ENCODE results near the gene COL11A1.
"Not testable (repeated sequence)": the region's sequence is repeated elsewhere in the genome, so short reads cannot be mapped to it uniquely, and the experiment has no call there.

Gene COL11A1

GRCh38 chr1:103084181-103084580, 24.1 kb downstream of the COL11A1 start:
- no peak for DNase-seq (ENCODE audit: low read depth in 3 of 3, low spot score in 1 of 3)

GRCh38 chr1:103075316-103076000, 32.9 kb downstream of the COL11A1 start:
- no peak for DNase-seq (ENCODE audit: low read depth in 3 of 3, low spot score in 1 of 3)

GRCh38 chr1:103074224-103074623, 34.1 kb downstream of the COL11A1 start:
- DNase-seq (ENCODE audit: low read depth in 3 of 3, low spot score in 1 of 3), result no peak

GRCh38 chr1:103069201-103069600, 39.1 kb downstream of the COL11A1 start:
- no peak for DNase-seq (ENCODE audit: low read depth in 3 of 3, low spot score in 1 of 3)

GRCh38 chr1:103063921-103064320, 44.4 kb downstream of the COL11A1 start:
- no peak for DNase-seq (ENCODE audit: low read depth in 3 of 3, low spot score in 1 of 3)

GRCh38 chr1:103058391-103058790, 49.9 kb downstream of the COL11A1 start:
- no peak for DNase-seq (ENCODE audit: low read depth in 3 of 3, low spot score in 1 of 3)

GRCh38 chr1:103056423-103056822, 51.9 kb downstream of the COL11A1 start:
- DNase-seq (ENCODE audit: low read depth in 3 of 3, low spot score in 1 of 3), result no peak

- DNase-seq (ENCODE audit: low read depth in 3 of 3, low spot score in 1 of 3), result not testable (repeated sequence)
Observed at GRCh38 chr1:103028110-103028509, 80.2 kb downstream of the COL11A1 start.

GRCh38 chr1:103025858-103026409, 82.4 kb downstream of the COL11A1 start:
- DNase-seq (ENCODE audit: low read depth in 3 of 3, low spot score in 1 of 3), result no peak

- DNase-seq (ENCODE audit: low read depth in 3 of 3, low spot score in 1 of 3), result no peak
Observed at GRCh38 chr1:103024051-103024450, 84.3 kb downstream of the COL11A1 start.

- DNase-seq (ENCODE audit: low read depth in 3 of 3, low spot score in 1 of 3), result no peak
Observed at GRCh38 chr1:103002005-103002404, 106.3 kb downstream of the COL11A1 start.

GRCh38 chr1:102978874-102979273, 129.4 kb downstream of the COL11A1 start:
- no peak for DNase-seq (ENCODE audit: low read depth in 3 of 3, low spot score in 1 of 3)

GRCh38 chr1:102977292-102977691, 131.0 kb downstream of the COL11A1 start:
- no peak for DNase-seq (ENCODE audit: low read depth in 3 of 3, low spot score in 1 of 3)

GRCh38 chr1:102970496-102971078, 137.7 kb downstream of the COL11A1 start:
- no peak for DNase-seq (ENCODE audit: low read depth in 3 of 3, low spot score in 1 of 3)

- no peak for DNase-seq (ENCODE audit: low read depth in 3 of 3, low spot score in 1 of 3)
Observed at GRCh38 chr1:102967786-102968185, 140.5 kb downstream of the COL11A1 start.

- no peak for DNase-seq (ENCODE audit: low read depth in 3 of 3, low spot score in 1 of 3)
Observed at GRCh38 chr1:102961549-102961948, 146.8 kb downstream of the COL11A1 start.

GRCh38 chr1:102954576-102954975, 153.7 kb downstream of the COL11A1 start:
- no peak for DNase-seq (ENCODE audit: low read depth in 3 of 3, low spot score in 1 of 3)

GRCh38 chr1:102952400-102952799, 155.9 kb downstream of the COL11A1 start:
- no peak for DNase-seq (ENCODE audit: low read depth in 3 of 3, low spot score in 1 of 3)

GRCh38 chr1:102942324-102942723, 166.0 kb downstream of the COL11A1 start:
- DNase-seq (ENCODE audit: low read depth in 3 of 3, low spot score in 1 of 3), result no peak

- DNase-seq (ENCODE audit: low read depth in 3 of 3, low spot score in 1 of 3), result no peak
Observed at GRCh38 chr1:102941366-102941947, 166.9 kb downstream of the COL11A1 start.

GRCh38 chr1:102937401-102937800, 170.9 kb downstream of the COL11A1 start:
- no peak for DNase-seq (ENCODE audit: low read depth in 3 of 3, low spot score in 1 of 3)

GRCh38 chr1:102933362-102933761, 175.0 kb downstream of the COL11A1 start:
- DNase-seq (ENCODE audit: low read depth in 3 of 3, low spot score in 1 of 3), result not testable (repeated sequence)

All from stimulated activated CD4-positive, alpha-beta T cell treated with anti-CD3 and anti-CD28 coated beads, TNF-alpha, amount 100 ng/mL, for 1 hour (primary cell).